Measurements from ENCODE around the gene PIEZO2.

The PIEZO2 gene

DNA sequence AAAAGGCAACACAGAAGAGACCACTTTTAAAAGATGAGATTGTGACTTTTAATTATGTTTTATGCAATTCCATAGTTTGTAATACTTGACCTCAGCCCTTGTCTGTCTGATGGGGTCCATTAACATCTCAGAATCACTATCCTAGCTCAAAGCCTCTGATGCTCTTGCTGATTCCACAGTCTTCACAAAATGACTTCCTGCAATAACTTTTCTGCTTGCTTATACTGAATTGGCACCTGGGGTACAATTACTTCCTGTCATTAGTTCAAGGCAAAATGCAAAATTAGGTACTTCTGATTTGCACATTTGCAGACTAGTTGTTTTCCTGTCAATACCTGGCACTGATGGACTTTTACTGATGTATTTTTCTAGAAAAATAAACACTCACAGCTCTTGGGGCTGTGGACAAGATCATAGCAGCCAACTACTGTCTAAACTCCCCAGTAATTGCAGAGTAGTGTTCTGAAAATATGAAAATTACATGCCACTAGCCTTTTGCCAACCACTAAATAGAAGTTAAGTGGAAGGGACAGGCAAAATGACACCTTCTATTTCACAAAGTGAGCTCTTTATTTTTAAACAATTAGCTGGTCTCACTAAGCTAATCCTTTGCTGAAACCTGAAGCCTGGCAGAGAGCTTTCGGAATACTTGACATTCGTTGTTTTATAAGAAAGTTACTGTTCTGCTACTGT, 129.1 kb downstream of the PIEZO2 start:
- Histone ChIP-seq H3K9me2 (replicated peaks; ENCODE audit: insufficient read depth, low read length) (no peaks in the 10 kb centered on the region), H3K27ac (ENCODE audit: low read depth, low read length) (no peak overlapping the region), H4K20me1 (ENCODE audit: low read depth, low read length) (no peaks in the 10 kb centered on the region), H3K27me3 (ENCODE audit: low read length) (no peaks in the 10 kb centered on the region), H3K4me2 (ENCODE audit: low read depth, low read length, poor library complexity, severe bottlenecking) (no peak overlapping the region), H3K9me3 (ENCODE audit: insufficient read depth, low read length) (no peaks in the 10 kb centered on the region), H3F3A (ENCODE audit: insufficient read depth) (no peaks in the 10 kb centered on the region), H3K9ac (ENCODE audit: low read length) (no peak overlapping the region), H3K79me2 (ENCODE audit: insufficient read depth, low read length) (no peaks in the 10 kb centered on the region), H3K4me3 (ENCODE audit: insufficient read depth, low read length, poor library complexity, severe bottlenecking) (no peak overlapping the region), H3K36me3 (ENCODE audit: low read length) (no peaks in the 10 kb centered on the region), H2AFZ (ENCODE audit: low read depth, low read length, severe bottlenecking) (no peak overlapping the region)
- TF ChIP-seq EZH2phosphoT487 (conservative IDR thresholded peaks at IDR 0.05; ENCODE audit: low read length) (no peak), CTCF (IDR thresholded peaks at IDR 0.05; ENCODE audit: insufficient read depth, low read length, poor library complexity, severe bottlenecking) (no peak)

- H3K4me3 ChIP-seq (ENCODE audit: insufficient read depth, low read length, poor library complexity, severe bottlenecking): no peak overlapping the region
- TF ChIP-seq CTCF (IDR thresholded peaks at IDR 0.05; ENCODE audit: insufficient read depth, low read length, poor library complexity, severe bottlenecking) (no peak), EZH2phosphoT487 (conservative IDR thresholded peaks at IDR 0.05; ENCODE audit: low read length) (no peak)
- H3K9me3 ChIP-seq (ENCODE audit: insufficient read depth, low read length): no peaks in the 10 kb centered on the region
- H3K79me2 ChIP-seq (ENCODE audit: insufficient read depth, low read length): no peaks in the 10 kb centered on the region
- no peaks in the 10 kb centered on the region for H3K36me3 ChIP-seq (ENCODE audit: low read length)
- no peak overlapping the region for H3K9ac ChIP-seq (ENCODE audit: low read length)
- no peaks in the 10 kb centered on the region for H3K9me2 ChIP-seq (replicated peaks; ENCODE audit: insufficient read depth, low read length)
- H3K27me3 ChIP-seq (ENCODE audit: low read length): no peaks in the 10 kb centered on the region
- no peak overlapping the region for H2AFZ ChIP-seq (ENCODE audit: low read depth, low read length, severe bottlenecking)
- no peak overlapping the region for H3K4me2 ChIP-seq (ENCODE audit: low read depth, low read length, poor library complexity, severe bottlenecking)
- no peak overlapping the region for H3K27ac ChIP-seq (ENCODE audit: low read depth, low read length)
- H3F3A ChIP-seq (ENCODE audit: insufficient read depth): no peaks in the 10 kb centered on the region
- H4K20me1 ChIP-seq (ENCODE audit: low read depth, low read length): no peaks in the 10 kb centered on the region
These were observed 129.9 kb downstream of the PIEZO2 start for GRCh38 chr18:11019295-11020105.

DNA sequence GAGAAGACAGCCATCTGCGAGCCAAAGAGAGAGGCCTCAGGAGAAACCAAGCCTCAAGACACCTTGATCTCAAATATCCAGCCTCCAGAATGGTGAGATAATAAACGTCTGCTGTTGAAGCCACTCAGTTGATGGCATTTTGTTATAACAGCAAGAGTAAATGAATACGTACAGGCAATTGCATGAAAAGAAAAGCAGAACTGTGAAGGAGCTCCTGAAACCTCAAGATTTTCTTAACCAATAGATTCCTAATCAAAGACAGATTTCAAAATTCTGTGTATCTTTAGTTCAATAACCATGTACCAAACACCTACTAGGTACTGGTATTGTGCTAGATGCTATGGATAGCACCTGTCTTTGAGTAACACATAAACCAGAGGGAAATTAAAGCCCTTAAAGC, 139.5 kb downstream of the PIEZO2 start:
- no peak overlapping the region for H2AFZ ChIP-seq (ENCODE audit: low read depth, low read length, severe bottlenecking)
- H3K27ac ChIP-seq (ENCODE audit: low read depth, low read length): no peak overlapping the region
- no peaks in the 10 kb centered on the region for H3K27me3 ChIP-seq (ENCODE audit: low read length)
- H3K9ac ChIP-seq (ENCODE audit: low read length): no peak overlapping the region
- no peaks in the 10 kb centered on the region for H3K79me2 ChIP-seq (ENCODE audit: insufficient read depth, low read length)
- no peaks in the 10 kb centered on the region for H4K20me1 ChIP-seq (ENCODE audit: low read depth, low read length)
- H3K4me3 ChIP-seq (ENCODE audit: insufficient read depth, low read length, poor library complexity, severe bottlenecking): no peak overlapping the region
- no peak overlapping the region for H3K4me2 ChIP-seq (ENCODE audit: low read depth, low read length, poor library complexity, severe bottlenecking)
- no peaks in the 10 kb centered on the region for H3K36me3 ChIP-seq (ENCODE audit: low read length)
- no peak for TF ChIP-seq EZH2phosphoT487 (conservative IDR thresholded peaks at IDR 0.05; ENCODE audit: low read length)
- TF ChIP-seq CTCF (IDR thresholded peaks at IDR 0.05; ENCODE audit: insufficient read depth, low read length, poor library complexity, severe bottlenecking): no peak
- no peaks in the 10 kb centered on the region for H3K9me2 ChIP-seq (replicated peaks; ENCODE audit: insufficient read depth, low read length)
- no peaks in the 10 kb centered on the region for H3F3A ChIP-seq (ENCODE audit: insufficient read depth)
- H3K9me3 ChIP-seq (ENCODE audit: insufficient read depth, low read length): no peaks in the 10 kb centered on the region

Data from SU-DHL-6 (cell line).